HepG2 (cell line): ENCODE measurements around the gene RPL22L1. TPM values are rescaled to one million over a fixed set of nuclear protein-coding genes. Genes with fewer than 3 reads are reported as not detected.

Source experiments
- EZH2 ChIP-seq: conservative IDR thresholded peaks from 2 replicates; pipeline ENCODE4 v1.6.1; 2012; ENCODE audit warnings: mild to moderate bottlenecking, low read depth, low read length, moderate library complexity
- IRF9 ChIP-seq: sonication (generic); formaldehyde crosslinking; IDR thresholded peaks from 2 replicates; pipeline ENCODE4 v1.8.0; 2022; ENCODE audit warnings: missing genetic modification reagents, mild to moderate bottlenecking, borderline replicate concordance
- LBX2 ChIP-seq: sonication (generic); formaldehyde crosslinking; IDR thresholded peaks from 2 replicates; pipeline ENCODE4 v1.5.0; 2020; ENCODE audit warnings: missing genetic modification reagents, mild to moderate bottlenecking, borderline replicate concordance
- MED1 ChIP-seq: sonication (generic); formaldehyde crosslinking; IDR thresholded peaks from 2 replicates; pipeline ENCODE4 v1.4.0; 2020; ENCODE audit warnings: missing genetic modification reagents
- PCBP1 ChIP-seq: fragments of 200-400 bp; formaldehyde crosslinking; IDR thresholded peaks from 2 replicates; pipeline ENCODE4 v1.6.1; 2017; ENCODE audit warnings: mild to moderate bottlenecking, low read depth, low read length, borderline replicate concordance
- RAD21 ChIP-seq: fragments of 450-650 bp; formaldehyde crosslinking; IDR thresholded peaks from 2 replicates; pipeline ENCODE4 v1.5.0; 2020; ENCODE audit warnings: mild to moderate bottlenecking
- RCOR2 ChIP-seq: IDR thresholded peaks from 2 replicates; pipeline ENCODE4 v1.6.1; 2016; ENCODE audit warnings: missing biosample characterization, missing genetic modification reagents
- SMC3 ChIP-seq: IDR thresholded peaks from 2 replicates; pipeline ENCODE4 v1.6.1; 2011; ENCODE audit warnings: low read length, improper control_type of control experiment
- SP1 ChIP-seq, 2 experiments: fragments of 450-650 bp in 1 of 2; sonication (generic) in 1 of 2; formaldehyde crosslinking in 1 of 2; IDR thresholded peaks; 2 replicates each; pipeline versions ENCODE4 v1.4.0 to v1.6.1; 2016 to 2020; ENCODE audit warnings: missing genetic modification reagents in 1 of 2
- TAF1 ChIP-seq: sonication (generic); formaldehyde crosslinking; IDR thresholded peaks from 2 replicates; pipeline ENCODE4 v1.4.0; 2020; ENCODE audit warnings: missing genetic modification reagents
- TARDBP ChIP-seq: sonication (generic); formaldehyde crosslinking; IDR thresholded peaks from 2 replicates; pipeline ENCODE4 v1.8.0; 2022; ENCODE audit warnings: mild to moderate bottlenecking, missing genetic modification reagents
- THYN1 ChIP-seq: sonication (generic); formaldehyde crosslinking; IDR thresholded peaks from 2 replicates; pipeline ENCODE4 v1.8.1; 2023; ENCODE audit warnings: low read depth, mild to moderate bottlenecking, moderate library complexity, missing genetic modification reagents, borderline replicate concordance
- YEATS2 ChIP-seq: sonication (generic); formaldehyde crosslinking; IDR thresholded peaks from 2 replicates; pipeline ENCODE4 v1.4.0; 2020; ENCODE audit warnings: missing genetic modification reagents, borderline replicate concordance
- ZBTB3 ChIP-seq: sonication (generic); formaldehyde crosslinking; IDR thresholded peaks from 2 replicates; pipeline ENCODE4 v1.4.0; 2020; ENCODE audit warnings: low read depth, mild to moderate bottlenecking, moderate library complexity, missing genetic modification reagents, borderline replicate concordance
- ZBTB7B ChIP-seq: sonication (generic); formaldehyde crosslinking; IDR thresholded peaks from 2 replicates; pipeline ENCODE4 v1.4.0; 2020; ENCODE audit warnings: missing genetic modification reagents
- ZNF24 ChIP-seq: fragments of 450-650 bp; IDR thresholded peaks from 2 replicates; pipeline ENCODE4 v1.6.1; 2017; ENCODE audit warnings: antibody characterized with exemption, mild to moderate bottlenecking
- ZNF33A ChIP-seq: sonication (generic); formaldehyde crosslinking; IDR thresholded peaks from 2 replicates; pipeline ENCODE4 v1.5.1; 2020; ENCODE audit warnings: missing genetic modification reagents, mild to moderate bottlenecking, moderate library complexity, borderline replicate concordance
- ZNF598 ChIP-seq: sonication (generic); formaldehyde crosslinking; IDR thresholded peaks from 2 replicates; pipeline ENCODE4 v1.5.1; 2020; ENCODE audit warnings: mild to moderate bottlenecking, missing genetic modification reagents, borderline replicate concordance
- ZNF772 ChIP-seq: sonication (generic); formaldehyde crosslinking; IDR thresholded peaks from 2 replicates; pipeline ENCODE4 v1.5.0; 2020; ENCODE audit warnings: mild to moderate bottlenecking, missing genetic modification reagents
- ZNF839 ChIP-seq: sonication (generic); formaldehyde crosslinking; IDR thresholded peaks from 2 replicates; pipeline ENCODE4 v1.4.0; 2020; ENCODE audit warnings: missing genetic modification reagents, mild to moderate bottlenecking, borderline replicate concordance
- ZNF883 ChIP-seq: sonication (generic); formaldehyde crosslinking; IDR thresholded peaks from 2 replicates; pipeline ENCODE4 v1.5.1; 2020; ENCODE audit warnings: mild to moderate bottlenecking, missing genetic modification reagents; ENCODE audit errors: not compliant biosample characterization
- polyA plus RNA-seq, 8 experiments: library from polyadenylated mRNA; depleted of rRNA in 3 of 8; stranded (reverse) in 7 of 8; unstranded in 1 of 8; fragments of >200 nt; fragmentation: Illumina TruSeq in 4 of 8; extraction: Trizol in 4 of 8; gene quantifications; 2 replicates each; pipeline versions ENCODE4 v1.2.1 to v1.2.3, GENCODE V29; 2011 to 2016; ENCODE audit warnings: low read depth in 4 of 8, missing spikeins in 1 of 8, mixed read lengths in 1 of 8; ENCODE audit not compliant: insufficient read depth in 1 of 8
- total RNA-seq, 5 experiments: library from RNA; depleted of rRNA; stranded (reverse); fragments of >200 nt; fragmentation: Illumina TruSeq; extraction: Trizol; gene quantifications; 2 replicates each; pipeline ENCODE4 v1.2.3, GENCODE V29; 2016; ENCODE audit warnings: low read depth in 1 of 5
- TF ChIP-seq, protein P1 (sequence below): sonication (generic); formaldehyde crosslinking; IDR thresholded peaks from 2 replicates; pipeline ENCODE4 v1.5.1; 2020; ENCODE audit warnings: mild to moderate bottlenecking, missing genetic modification reagents, borderline replicate concordance
- TF ChIP-seq, protein P2 (sequence below), 2 experiments: fragments of 450-650 bp in 1 of 2; sonication (generic) in 1 of 2; formaldehyde crosslinking; IDR thresholded peaks; 2 replicates each; pipeline versions ENCODE4 v1.5.0 to v1.8.0; 2020 to 2022; ENCODE audit warnings: mild to moderate bottlenecking in 1 of 2, missing genetic modification reagents in 1 of 2

The RPL22L1 gene
- total and polyA plus RNA-seq, 2 of the 13 experiments (the other 11 are each of a cell fraction or from before 2014, with no cell fraction given) = 42.7 to 152 TPM

DNA sequence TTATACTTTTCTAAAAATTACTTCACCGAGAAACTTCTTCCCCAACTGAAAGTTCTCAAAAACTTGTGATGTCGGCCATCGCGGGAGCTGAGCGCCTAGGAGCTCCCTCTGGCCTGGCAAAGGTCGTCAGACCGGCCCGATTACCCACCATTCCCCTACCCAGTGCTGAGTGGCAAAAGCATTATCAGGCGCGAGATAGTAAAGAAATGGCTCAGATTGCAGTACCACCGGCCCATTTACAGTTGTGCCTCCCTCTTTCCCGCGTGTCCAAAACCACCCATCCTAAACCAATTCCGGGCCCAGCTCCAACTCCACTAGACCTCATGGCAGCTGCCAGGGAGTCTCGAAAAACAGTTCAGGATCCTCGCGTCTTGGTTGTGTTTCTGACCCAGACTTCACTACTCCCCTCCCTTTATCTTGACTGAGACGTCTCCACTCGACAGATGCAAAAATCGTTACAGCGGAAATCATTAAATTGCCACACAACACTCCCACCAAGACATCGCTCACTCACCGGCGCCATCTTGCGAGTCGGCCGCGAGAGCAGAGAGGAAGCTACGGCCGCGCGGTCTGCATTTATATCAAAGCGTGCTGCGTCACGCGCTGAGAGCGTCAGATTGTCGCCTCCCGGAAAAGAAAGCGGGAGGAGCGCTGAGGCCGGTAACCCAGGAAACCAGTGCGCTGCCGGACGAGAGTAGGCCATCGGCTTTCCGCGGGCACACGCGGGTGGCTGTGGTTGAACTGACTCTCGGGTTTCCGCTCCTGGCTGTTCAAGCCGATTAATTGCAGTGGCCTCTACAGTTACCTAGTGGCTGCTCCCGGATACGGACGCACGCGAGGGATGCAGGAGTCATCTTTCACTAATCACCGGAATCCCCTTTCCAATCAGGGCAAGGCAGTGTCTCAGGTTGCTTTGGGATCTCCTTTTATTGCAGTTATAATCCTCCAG lies at the start of gene RPL22L1 (continued):
- TF ChIP-seq, protein P1, sequence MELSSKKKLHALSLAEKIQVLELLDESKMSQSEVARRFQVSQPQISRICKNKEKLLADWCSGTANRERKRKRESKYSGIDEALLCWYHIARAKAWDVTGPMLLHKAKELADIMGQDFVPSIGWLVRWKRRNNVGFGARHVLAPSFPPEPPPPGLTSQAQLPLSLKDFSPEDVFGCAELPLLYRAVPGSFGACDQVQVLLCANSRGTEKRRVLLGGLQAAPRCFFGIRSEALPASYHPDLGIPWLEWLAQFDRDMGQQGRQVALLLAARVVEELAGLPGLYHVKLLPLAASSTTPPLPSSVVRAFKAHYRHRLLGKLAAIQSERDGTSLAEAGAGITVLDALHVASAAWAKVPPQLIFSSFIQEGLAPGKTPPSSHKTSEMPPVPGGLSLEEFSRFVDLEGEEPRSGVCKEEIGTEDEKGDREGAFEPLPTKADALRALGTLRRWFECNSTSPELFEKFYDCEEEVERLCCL = no peak
- TF ChIP-seq ZBTB3 (CRISPR knock-in tag) (no peak), SMC3 (no peak), MED1 (peak; percentile 64; the same call in 1 of the 2 replicates), SP1 (IDR thresholded peaks at IDR 0.05) (no peak), SP1 (CRISPR knock-in tag; IDR thresholded peaks at IDR 0.05) (no peak), ZNF772 (CRISPR knock-in tag) (peak; percentile 77; the same call in 1 of the 2 replicates), RCOR2 (CRISPR knock-in tag) (no peak), ZNF598 (CRISPR knock-in tag) (no peak), TARDBP (CRISPR knock-in tag) (peak; percentile 86), ZNF33A (no peak), ZBTB7B (CRISPR knock-in tag) (peak; percentile 58), ZNF24 (no peak), EZH2 (no peak), YEATS2 (CRISPR knock-in tag) (peak; percentile 97), ZNF839 (CRISPR knock-in tag) (peak; percentile 90; the same call in 1 of the 2 replicates), THYN1 (CRISPR knock-in tag) (peak; percentile 74; the same call in 1 of the 2 replicates), PCBP1 (no peak), TAF1 (CRISPR knock-in tag) (peak; percentile 97), LBX2 (no peak), ZNF883 (CRISPR knock-in tag) (no peak), RAD21 (CRISPR knock-in tag) (no peak; the same call in 1 of the 2 replicates), IRF9 (CRISPR knock-in tag) (peak; percentile 72; the same call in 1 of the 2 replicates)
- TF ChIP-seq, protein P2, sequence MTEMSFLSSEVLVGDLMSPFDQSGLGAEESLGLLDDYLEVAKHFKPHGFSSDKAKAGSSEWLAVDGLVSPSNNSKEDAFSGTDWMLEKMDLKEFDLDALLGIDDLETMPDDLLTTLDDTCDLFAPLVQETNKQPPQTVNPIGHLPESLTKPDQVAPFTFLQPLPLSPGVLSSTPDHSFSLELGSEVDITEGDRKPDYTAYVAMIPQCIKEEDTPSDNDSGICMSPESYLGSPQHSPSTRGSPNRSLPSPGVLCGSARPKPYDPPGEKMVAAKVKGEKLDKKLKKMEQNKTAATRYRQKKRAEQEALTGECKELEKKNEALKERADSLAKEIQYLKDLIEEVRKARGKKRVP (CRISPR knock-in tag; IDR thresholded peaks at IDR 0.05) = peak in 1 of 2 experiments; percentile 25; a peak in 2 of 4 replicates
